Adrenal gland (tissue), 5 donors: Measurements from ENCODE around the gene ORM2.

Source experiments
- CTCF ChIP-seq, 6 experiments: fragments of 450-650 bp in 4 of 6; fragments of 200-600 bp in 2 of 6; sonication (generic) in 1 of 6; IDR thresholded peaks; 1 replicate in 5 of 6; 2 replicates in 1 of 6; pipeline versions ENCODE4 v1.5.1 to v1.8.0; 2016 to 2021; ENCODE audit warnings: antibody characterized with exemption in 6 of 6, mild to moderate bottlenecking in 2 of 6, moderate library complexity in 1 of 6
- POLR2A ChIP-seq, 2 donors: fragments of 450-650 bp; IDR thresholded peaks; one replicate each; pipeline ENCODE4 v1.6.1; 2017; ENCODE audit warnings: antibody characterized with exemption in 2 of 2, mild to moderate bottlenecking in 2 of 2, moderate library complexity in 1 of 2
- donor health status: DM: no; HTN: no; CAD: no.

- no peak for TF ChIP-seq POLR2A (IDR thresholded peaks at IDR 0.05)
- no peak for TF ChIP-seq CTCF (IDR thresholded peaks at IDR 0.05)
Measured at GRCh38 chr9:114286146-114286679, 43.5 kb upstream of the ORM2 start.
